Brain microvascular endothelial cell (primary cell): ENCODE measurements around the gene TCL1B.
"Not testable (repeated sequence)": the region's sequence is repeated elsewhere in the genome, so short reads cannot be mapped to it uniquely, and the experiment has no call there.

Experiments
- DNase-seq: peaks from one replicate; pipeline ENCODE4 v3.0.0-alpha.2; 2020
- H3K27ac ChIP-seq: fragments of 250-450 bp; sonication (Bioruptor Pico); 2 replicates; pipeline ENCODE4 v1.5.1; 2020; ENCODE audit warnings: mild to moderate bottlenecking, moderate library complexity
- H3K27me3 ChIP-seq: fragments of 250-450 bp; sonication (Bioruptor Pico); replicated peaks from 2 replicates; pipeline ENCODE4 v1.5.1; 2020; ENCODE audit warnings: mild to moderate bottlenecking
- H3K36me3 ChIP-seq: fragments of 250-450 bp; sonication (Bioruptor Pico); replicated peaks from 2 replicates; pipeline ENCODE4 v1.5.1; 2020; ENCODE audit warnings: mild to moderate bottlenecking
- H3K4me3 ChIP-seq: 2 replicates; pipeline ENCODE4 v1.5.1; 2011; ENCODE audit warnings: low read depth, mild to moderate bottlenecking, control low read depth, low read length, moderate library complexity
- in situ Hi-C: cut with HindIII; loops from 2 replicates; pipeline ENCODE4 v1.10.0; 2017; ENCODE audit warnings: low sequenced_read_pairs, low pct_ligation_motif_present
- TF ChIP-seq, protein P1 (sequence below): IDR thresholded peaks from 2 replicates; pipeline ENCODE4 v1.5.1; 2011; ENCODE audit warnings: low read depth, mild to moderate bottlenecking, moderate library complexity, low read length, control low read depth, inconsistent platforms; ENCODE audit errors: missing control alignments

TCL1B gene

DNA sequence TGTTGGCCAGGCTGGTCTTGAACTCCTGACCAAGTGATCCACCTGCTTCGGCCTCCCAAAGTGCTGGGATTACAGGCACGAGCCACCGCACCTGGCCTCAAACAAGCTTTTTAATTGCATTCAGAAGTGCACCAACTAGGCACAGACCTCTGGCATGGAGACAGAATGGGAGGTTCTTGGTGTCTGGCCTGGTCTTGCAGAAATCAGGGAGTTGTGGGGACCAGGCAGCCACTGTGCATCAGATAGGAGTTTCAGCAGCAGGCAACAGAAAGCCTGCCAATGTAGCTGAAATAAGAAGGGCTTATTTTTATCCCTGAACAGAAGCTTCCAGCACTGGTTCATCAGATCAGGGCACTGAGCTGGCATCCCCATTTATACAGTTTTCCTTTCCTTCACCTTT lies 22.2 kb upstream of the TCL1B start:
- in situ Hi-C loops = no loop called here
- H3K27me3 ChIP-seq = no peaks in the 10 kb centered on the region

GRCh38 chr14:95664546-95664945 lies 21.7 kb upstream of the TCL1B start:
- H3K27me3 ChIP-seq = no peaks in the 10 kb centered on the region
- TF ChIP-seq, protein P1, sequence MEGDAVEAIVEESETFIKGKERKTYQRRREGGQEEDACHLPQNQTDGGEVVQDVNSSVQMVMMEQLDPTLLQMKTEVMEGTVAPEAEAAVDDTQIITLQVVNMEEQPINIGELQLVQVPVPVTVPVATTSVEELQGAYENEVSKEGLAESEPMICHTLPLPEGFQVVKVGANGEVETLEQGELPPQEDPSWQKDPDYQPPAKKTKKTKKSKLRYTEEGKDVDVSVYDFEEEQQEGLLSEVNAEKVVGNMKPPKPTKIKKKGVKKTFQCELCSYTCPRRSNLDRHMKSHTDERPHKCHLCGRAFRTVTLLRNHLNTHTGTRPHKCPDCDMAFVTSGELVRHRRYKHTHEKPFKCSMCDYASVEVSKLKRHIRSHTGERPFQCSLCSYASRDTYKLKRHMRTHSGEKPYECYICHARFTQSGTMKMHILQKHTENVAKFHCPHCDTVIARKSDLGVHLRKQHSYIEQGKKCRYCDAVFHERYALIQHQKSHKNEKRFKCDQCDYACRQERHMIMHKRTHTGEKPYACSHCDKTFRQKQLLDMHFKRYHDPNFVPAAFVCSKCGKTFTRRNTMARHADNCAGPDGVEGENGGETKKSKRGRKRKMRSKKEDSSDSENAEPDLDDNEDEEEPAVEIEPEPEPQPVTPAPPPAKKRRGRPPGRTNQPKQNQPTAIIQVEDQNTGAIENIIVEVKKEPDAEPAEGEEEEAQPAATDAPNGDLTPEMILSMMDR = no peak
- no peak overlapping the region for H3K27ac ChIP-seq
- H3K4me3 ChIP-seq = no peak overlapping the region
- in situ Hi-C loops = no loop called here
- no peak for DNase-seq
- H3K36me3 ChIP-seq = no peaks in the 10 kb centered on the region

More for the DNA sequence above, 22.2 kb upstream of the TCL1B start:
- Histone ChIP-seq H3K36me3 (no peaks in the 10 kb centered on the region), H3K27ac (no peak overlapping the region), H3K4me3 (no peak overlapping the region)
- no peak for DNase-seq
- TF ChIP-seq, protein P1 = no peak

DNA sequence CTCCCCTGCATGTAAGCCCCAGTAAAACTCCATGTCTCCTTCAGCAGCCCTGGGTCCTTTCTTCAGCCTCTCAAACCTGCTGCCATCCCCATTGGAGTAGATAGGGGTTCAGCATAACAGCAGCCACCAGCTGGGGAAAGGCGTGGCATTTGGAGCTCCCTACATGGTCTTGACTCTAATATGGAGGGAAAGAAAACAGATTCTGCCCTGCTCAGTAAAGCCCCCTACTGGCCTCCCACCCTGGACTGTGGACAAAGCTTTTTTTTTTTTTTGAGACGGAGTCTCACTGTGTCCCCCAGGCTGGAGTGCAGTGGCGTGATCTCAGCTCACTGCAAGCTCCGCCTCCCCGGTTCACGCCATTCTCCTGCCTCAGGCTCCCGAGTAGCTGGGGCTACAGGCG lies 20.7 kb upstream of the TCL1B start:
- H3K27ac ChIP-seq, in situ Hi-C loops: not testable (repeated sequence)

GRCh38 chr14:95666450-95666849 lies 19.8 kb upstream of the TCL1B start:
- Histone ChIP-seq H3K27ac (no peak overlapping the region), H3K27me3 (no peaks in the 10 kb centered on the region), H3K36me3 (no peaks in the 10 kb centered on the region), H3K4me3 (no peak overlapping the region)
- in situ Hi-C loops = no loop called here
- TF ChIP-seq, protein P1 = no peak
- no peak for DNase-seq

More for the DNA sequence above, 20.7 kb upstream of the TCL1B start:
- H3K36me3 ChIP-seq, DNase-seq, H3K4me3 ChIP-seq, H3K27me3 ChIP-seq: not testable (repeated sequence)

DNA sequence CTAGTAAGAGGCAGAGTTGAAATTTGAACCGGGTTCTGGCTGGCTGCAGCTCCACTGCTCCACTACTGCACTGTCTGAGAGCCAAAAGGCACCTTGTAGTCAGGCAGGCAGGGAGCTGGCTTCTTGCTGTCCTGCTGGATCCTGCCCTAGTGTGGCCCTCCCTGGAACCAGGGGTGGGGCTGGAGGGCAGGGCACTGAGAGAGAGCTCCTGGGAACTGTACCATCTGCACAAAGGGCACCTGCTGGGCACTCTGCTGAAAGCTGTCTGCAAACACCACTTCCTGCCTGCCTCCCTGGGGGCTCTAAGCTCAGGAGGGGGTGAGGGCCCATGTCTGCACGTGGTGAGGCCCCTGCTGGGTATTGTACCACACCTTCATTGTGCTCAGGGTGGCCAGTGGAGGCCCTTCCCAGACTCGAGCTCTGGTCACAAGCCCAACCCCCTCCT lies 19.0 kb upstream of the TCL1B start:
- TF ChIP-seq, protein P1 = no peak
- H3K27ac ChIP-seq = no peak overlapping the region
- no peaks in the 10 kb centered on the region for H3K36me3 ChIP-seq
- no peaks in the 10 kb centered on the region for H3K27me3 ChIP-seq
- in situ Hi-C loops = no loop called here
- DNase-seq = no peak
- no peak overlapping the region for H3K4me3 ChIP-seq

- DNase-seq = no peak
- Histone ChIP-seq H3K27ac (no peak overlapping the region), H3K36me3 (no peaks in the 10 kb centered on the region), H3K27me3 (no peaks in the 10 kb centered on the region), H3K4me3 (no peak overlapping the region)
- in situ Hi-C loops = no loop called here
- TF ChIP-seq, protein P1 = no peak
Measured at GRCh38 chr14:95668235-95668772, 17.9 kb upstream of the TCL1B start.
